Measurements from ENCODE around the gene PCDHA1.
"Not testable (repeated sequence)": the region's sequence is repeated elsewhere in the genome, so short reads cannot be mapped to it uniquely, and the experiment has no call there.

The PCDHA1 gene

DNA sequence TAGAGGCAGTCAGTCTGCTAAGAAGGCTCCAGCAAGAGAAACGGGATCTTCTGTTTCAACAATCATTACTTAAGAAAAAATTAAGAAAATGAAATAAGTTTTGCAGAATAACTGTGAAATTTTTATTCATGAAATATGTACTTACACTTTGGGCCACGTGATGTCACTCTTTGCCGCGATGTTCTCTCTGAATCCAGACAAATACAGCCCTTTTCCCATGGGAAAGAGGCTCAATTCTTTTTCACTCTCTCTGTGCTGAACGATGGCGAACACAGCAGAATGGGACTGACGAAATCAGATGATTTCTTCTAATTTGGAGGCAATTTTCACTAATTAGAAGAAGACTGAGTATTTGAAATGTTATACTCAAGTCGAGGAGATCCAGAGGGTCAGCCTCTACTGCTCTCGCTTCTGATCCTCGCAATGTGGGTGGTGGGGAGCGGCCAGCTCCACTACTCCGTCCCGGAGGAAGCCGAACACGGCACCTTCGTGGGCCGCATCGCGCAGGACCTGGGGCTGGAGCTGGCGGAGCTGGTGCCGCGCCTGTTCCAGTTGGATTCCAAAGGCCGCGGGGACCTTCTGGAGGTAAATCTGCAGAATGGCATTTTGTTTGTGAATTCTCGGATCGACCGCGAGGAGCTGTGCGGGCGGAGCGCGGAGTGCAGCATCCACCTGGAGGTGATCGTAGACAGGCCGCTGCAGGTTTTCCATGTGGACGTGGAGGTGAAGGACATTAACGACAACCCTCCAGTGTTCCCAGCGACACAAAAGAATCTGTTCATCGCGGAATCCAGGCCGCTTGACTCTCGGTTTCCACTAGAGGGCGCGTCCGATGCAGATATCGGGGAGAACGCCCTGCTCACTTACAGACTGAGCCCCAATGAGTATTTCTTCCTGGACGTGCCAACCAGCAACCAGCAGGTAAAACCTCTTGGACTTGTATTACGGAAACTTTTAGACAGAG is 62.5 kb downstream of the PCDHA1 start, which contains the start of gene PCDHA9:
Gene PCDHA9, plus strand, starts transcription at position 244 of the 964 bp plus-strand sequence. Its CDS starts 114 bp downstream, at position 358.
- DNase-seq (ENCODE audit: low read depth in 1 of 2, low spot score in 1 of 2); H3K27me3 ChIP-seq (ENCODE audit: insufficient read depth, poor library complexity, severe bottlenecking); H3K4me3 ChIP-seq (replicated peaks; ENCODE audit: insufficient read depth, low read length); H3K27ac ChIP-seq (replicated peaks): not testable (repeated sequence)

DNA sequence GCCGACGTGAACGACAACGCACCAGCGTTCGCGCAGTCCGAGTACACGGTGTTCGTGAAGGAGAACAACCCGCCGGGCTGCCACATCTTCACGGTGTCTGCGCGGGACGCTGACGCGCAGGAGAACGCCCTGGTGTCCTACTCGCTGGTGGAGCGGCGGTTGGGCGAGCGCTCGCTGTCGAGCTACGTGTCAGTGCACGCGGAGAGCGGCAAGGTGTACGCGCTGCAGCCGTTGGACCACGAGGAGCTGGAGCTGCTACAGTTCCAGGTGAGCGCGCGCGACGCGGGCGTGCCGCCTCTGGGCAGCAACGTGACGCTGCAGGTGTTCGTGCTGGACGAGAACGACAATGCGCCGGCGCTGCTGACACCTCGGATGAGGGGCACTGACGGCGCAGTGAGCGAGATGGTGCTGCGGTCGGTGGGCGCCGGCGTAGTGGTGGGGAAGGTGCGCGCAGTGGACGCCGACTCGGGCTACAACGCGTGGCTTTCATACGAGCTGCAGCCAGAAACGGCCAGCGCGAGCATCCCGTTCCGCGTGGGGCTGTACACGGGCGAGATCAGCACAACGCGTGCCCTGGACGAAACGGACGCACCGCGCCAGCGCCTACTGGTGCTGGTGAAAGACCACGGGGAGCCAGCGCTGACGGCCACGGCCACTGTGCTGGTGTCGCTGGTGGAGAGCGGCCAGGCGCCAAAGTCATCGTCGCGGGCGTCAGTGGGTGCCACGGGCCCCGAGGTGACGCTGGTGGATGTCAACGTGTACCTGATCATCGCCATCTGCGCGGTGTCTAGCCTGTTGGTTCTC is 64.1 kb downstream of the PCDHA1 start:
- H3K4me3 ChIP-seq (replicated peaks; ENCODE audit: insufficient read depth, low read length); H3K27me3 ChIP-seq (ENCODE audit: insufficient read depth, poor library complexity, severe bottlenecking); DNase-seq (ENCODE audit: low read depth in 1 of 2, low spot score in 1 of 2); H3K27ac ChIP-seq (replicated peaks): not testable (repeated sequence)

DNA sequence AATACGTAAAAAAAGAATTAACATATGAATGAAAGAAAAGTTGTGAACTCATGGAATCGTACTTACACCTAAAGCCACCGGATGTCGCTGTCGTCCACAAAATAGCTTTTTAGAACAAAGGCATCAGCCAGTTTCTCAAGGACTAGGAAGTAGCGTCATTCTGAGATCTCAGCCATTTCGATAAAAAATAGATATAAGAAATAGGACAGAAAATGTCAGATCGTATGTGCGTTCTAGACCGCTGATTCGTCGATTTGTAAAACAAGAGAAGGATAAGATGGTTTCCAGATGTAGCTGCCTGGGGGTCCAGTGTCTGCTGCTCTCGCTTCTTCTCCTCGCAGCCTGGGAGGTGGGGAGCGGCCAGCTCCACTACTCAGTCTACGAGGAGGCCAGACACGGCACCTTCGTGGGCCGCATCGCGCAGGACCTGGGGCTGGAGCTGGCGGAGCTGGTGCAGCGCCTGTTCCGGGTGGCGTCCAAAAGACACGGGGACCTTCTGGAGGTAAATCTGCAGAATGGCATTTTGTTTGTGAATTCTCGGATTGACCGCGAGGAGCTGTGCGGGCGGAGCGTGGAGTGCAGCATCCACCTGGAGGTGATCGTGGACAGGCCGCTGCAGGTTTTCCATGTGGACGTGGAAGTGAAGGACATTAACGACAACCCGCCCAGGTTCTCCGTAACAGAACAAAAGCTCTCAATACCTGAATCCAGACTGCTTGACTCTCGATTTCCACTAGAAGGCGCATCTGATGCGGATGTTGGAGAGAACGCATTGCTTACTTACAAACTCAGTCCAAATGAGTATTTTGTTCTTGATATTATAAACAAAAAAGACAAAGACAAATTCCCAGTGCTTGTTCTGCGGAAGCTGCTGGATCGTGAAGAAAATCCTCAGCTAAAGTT is 70.1 kb downstream of the PCDHA1 start, which contains the start of gene PCDHA10:
Gene PCDHA10, plus strand, starts transcription at position 126 of the 903 bp plus-strand sequence. Its CDS starts 152 bp downstream, at position 278.
- H3K27me3 ChIP-seq (ENCODE audit: insufficient read depth, poor library complexity, severe bottlenecking), result no peaks in the 10 kb centered on the region
- DNase-seq (ENCODE audit: low read depth in 1 of 2, low spot score in 1 of 2), result no peak
- H3K4me3 ChIP-seq (replicated peaks; ENCODE audit: insufficient read depth, low read length), result no peak within 1 kb of the TSS
- TF ChIP-seq GABPA (IDR thresholded peaks at IDR 0.05; ENCODE audit: low read depth) (no peak), POLR2AphosphoS5 (IDR thresholded peaks at IDR 0.05; ENCODE audit: low read depth) (no peak), SPI1 (IDR thresholded peaks at IDR 0.05; ENCODE audit: borderline replicate concordance, low read depth) (no peak)
- TF ChIP-seq, protein P1, sequence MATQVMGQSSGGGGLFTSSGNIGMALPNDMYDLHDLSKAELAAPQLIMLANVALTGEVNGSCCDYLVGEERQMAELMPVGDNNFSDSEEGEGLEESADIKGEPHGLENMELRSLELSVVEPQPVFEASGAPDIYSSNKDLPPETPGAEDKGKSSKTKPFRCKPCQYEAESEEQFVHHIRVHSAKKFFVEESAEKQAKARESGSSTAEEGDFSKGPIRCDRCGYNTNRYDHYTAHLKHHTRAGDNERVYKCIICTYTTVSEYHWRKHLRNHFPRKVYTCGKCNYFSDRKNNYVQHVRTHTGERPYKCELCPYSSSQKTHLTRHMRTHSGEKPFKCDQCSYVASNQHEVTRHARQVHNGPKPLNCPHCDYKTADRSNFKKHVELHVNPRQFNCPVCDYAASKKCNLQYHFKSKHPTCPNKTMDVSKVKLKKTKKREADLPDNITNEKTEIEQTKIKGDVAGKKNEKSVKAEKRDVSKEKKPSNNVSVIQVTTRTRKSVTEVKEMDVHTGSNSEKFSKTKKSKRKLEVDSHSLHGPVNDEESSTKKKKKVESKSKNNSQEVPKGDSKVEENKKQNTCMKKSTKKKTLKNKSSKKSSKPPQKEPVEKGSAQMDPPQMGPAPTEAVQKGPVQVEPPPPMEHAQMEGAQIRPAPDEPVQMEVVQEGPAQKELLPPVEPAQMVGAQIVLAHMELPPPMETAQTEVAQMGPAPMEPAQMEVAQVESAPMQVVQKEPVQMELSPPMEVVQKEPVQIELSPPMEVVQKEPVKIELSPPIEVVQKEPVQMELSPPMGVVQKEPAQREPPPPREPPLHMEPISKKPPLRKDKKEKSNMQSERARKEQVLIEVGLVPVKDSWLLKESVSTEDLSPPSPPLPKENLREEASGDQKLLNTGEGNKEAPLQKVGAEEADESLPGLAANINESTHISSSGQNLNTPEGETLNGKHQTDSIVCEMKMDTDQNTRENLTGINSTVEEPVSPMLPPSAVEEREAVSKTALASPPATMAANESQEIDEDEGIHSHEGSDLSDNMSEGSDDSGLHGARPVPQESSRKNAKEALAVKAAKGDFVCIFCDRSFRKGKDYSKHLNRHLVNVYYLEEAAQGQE (IDR thresholded peaks at IDR 0.05; ENCODE audit: insufficient replicate concordance, low read depth), result no peak
- TF ChIP-seq, protein P2, sequence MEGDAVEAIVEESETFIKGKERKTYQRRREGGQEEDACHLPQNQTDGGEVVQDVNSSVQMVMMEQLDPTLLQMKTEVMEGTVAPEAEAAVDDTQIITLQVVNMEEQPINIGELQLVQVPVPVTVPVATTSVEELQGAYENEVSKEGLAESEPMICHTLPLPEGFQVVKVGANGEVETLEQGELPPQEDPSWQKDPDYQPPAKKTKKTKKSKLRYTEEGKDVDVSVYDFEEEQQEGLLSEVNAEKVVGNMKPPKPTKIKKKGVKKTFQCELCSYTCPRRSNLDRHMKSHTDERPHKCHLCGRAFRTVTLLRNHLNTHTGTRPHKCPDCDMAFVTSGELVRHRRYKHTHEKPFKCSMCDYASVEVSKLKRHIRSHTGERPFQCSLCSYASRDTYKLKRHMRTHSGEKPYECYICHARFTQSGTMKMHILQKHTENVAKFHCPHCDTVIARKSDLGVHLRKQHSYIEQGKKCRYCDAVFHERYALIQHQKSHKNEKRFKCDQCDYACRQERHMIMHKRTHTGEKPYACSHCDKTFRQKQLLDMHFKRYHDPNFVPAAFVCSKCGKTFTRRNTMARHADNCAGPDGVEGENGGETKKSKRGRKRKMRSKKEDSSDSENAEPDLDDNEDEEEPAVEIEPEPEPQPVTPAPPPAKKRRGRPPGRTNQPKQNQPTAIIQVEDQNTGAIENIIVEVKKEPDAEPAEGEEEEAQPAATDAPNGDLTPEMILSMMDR (IDR thresholded peaks at IDR 0.05; ENCODE audit: insufficient read depth, low read length), result no peak
- no peak within 1 kb of the TSS for H3K27ac ChIP-seq (replicated peaks)

DNA sequence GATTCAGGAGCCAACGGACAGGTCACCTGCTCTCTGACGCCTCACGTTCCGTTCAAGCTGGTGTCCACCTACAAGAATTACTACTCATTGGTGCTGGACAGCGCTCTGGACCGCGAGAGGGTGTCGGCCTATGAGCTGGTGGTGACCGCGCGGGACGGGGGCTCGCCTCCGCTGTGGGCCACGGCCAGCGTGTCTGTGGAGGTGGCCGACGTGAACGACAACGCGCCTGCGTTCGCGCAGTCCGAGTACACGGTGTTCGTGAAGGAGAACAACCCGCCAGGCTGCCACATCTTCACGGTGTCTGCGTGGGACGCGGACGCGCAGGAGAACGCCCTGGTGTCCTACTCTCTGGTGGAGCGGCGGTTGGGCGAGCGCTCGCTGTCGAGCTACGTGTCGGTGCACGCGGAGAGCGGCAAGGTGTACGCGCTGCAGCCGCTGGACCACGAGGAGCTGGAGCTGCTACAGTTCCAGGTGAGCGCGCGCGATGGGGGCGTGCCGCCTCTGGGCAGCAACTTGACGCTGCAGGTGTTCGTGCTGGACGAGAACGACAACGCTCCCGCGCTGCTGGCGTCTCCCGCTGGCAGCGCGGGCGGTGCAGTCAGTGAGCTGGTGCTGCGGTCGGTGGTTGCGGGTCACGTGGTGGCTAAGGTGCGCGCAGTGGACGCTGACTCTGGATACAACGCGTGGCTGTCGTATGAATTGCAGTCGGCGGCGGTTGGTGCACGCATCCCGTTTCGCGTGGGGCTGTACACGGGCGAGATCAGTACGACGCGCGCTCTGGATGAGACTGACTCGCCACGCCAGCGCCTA is 71.4 kb downstream of the PCDHA1 start:
- TF ChIP-seq, protein P1 (IDR thresholded peaks at IDR 0.05; ENCODE audit: insufficient replicate concordance, low read depth), result peak; percentile 28
- TF ChIP-seq SPI1 (IDR thresholded peaks at IDR 0.05; ENCODE audit: borderline replicate concordance, low read depth), result no peak
- H3K27me3 ChIP-seq (ENCODE audit: insufficient read depth, poor library complexity, severe bottlenecking), result no peaks in the 10 kb centered on the region
- H3K27ac ChIP-seq (replicated peaks), result no peak overlapping the region
- H3K4me3 ChIP-seq (replicated peaks; ENCODE audit: insufficient read depth, low read length), result no peak overlapping the region
- no peak for DNase-seq (ENCODE audit: low read depth in 1 of 2, low spot score in 1 of 2)

All from HL-60 (cell line).